Left ventricle myocardium inferior (tissue), 1 donor: ENCODE results near the gene TPK1. TPM values are rescaled to one million over a fixed set of nuclear protein-coding genes. Genes with fewer than 3 reads are reported as not detected.

Source experiments
- DNase-seq: peaks from one replicate; pipeline ENCODE4 v3.0.0-alpha.2; 2020
- H3K27ac ChIP-seq: fragments of 200-600 bp; replicated peaks from 2 replicates; pipeline ENCODE4 v1.8.0; 2021
- H3K27me3 ChIP-seq: fragments of 200-600 bp; 2 replicates; pipeline ENCODE4 v1.8.0; 2021; ENCODE audit warnings: low read depth
- H3K36me3 ChIP-seq: fragments of 200-600 bp; 2 replicates; pipeline ENCODE4 v1.8.0; 2021
- H3K4me1 ChIP-seq: fragments of 200-600 bp; 2 replicates; pipeline ENCODE4 v1.8.0; 2021
- H3K4me3 ChIP-seq: fragments of 200-600 bp; 2 replicates; pipeline ENCODE4 v1.8.0; 2021; ENCODE audit warnings: mild to moderate bottlenecking, moderate library complexity
- H3K9me3 ChIP-seq: fragments of 200-600 bp; replicated peaks from 2 replicates; pipeline ENCODE4 v1.8.0; 2021
- intact Hi-C: fragments of 100-400 bp; cut with micrococcal nuclease; formaldehyde crosslinking; loops from one replicate; pipeline ENCODE4 v1.11.0; 2022
- total RNA-seq: library from RNA; stranded (reverse); fragmentation: NEBNext Ultra II Directional; extraction: Animal tissue kit (Norgen Biotek cat#: 25700); gene quantifications from one replicate; pipeline ENCODE4 v1.2.1, GENCODE V29; 2021
- TF ChIP-seq, protein P1 (sequence below): fragments of 200-600 bp; IDR thresholded peaks from 2 replicates; pipeline ENCODE4 v1.8.0; 2021; ENCODE audit warnings: antibody characterized with exemption, mild to moderate bottlenecking, borderline replicate concordance
- donor health status: DM: no; HTN: yes; CAD: no; lungs with severe emphysema.

Gene TPK1
- total RNA-seq, 1 donor from 2014 or later, result 3.5 TPM

DNA sequence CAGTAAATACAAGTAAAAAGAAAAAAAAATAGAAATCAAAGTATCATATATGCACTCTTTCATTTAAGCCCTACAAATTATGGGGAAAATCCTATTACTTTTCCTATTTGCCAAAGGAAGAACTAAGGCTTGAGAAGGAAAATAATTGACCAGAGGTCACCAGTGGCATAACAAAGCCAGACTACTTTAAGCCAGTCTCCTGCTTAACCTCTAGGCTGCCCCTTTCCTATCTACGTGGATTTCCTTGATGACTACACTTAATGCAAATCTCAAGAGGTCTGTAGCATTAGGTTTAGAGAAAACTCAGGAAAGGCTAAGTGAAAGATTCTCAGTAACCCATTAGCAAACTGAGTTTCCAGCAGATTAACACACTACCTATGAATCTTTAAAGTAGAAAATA is 49.8 kb downstream of the TPK1 start:
- intact Hi-C loops, result no loop called here
- TF ChIP-seq, protein P1, sequence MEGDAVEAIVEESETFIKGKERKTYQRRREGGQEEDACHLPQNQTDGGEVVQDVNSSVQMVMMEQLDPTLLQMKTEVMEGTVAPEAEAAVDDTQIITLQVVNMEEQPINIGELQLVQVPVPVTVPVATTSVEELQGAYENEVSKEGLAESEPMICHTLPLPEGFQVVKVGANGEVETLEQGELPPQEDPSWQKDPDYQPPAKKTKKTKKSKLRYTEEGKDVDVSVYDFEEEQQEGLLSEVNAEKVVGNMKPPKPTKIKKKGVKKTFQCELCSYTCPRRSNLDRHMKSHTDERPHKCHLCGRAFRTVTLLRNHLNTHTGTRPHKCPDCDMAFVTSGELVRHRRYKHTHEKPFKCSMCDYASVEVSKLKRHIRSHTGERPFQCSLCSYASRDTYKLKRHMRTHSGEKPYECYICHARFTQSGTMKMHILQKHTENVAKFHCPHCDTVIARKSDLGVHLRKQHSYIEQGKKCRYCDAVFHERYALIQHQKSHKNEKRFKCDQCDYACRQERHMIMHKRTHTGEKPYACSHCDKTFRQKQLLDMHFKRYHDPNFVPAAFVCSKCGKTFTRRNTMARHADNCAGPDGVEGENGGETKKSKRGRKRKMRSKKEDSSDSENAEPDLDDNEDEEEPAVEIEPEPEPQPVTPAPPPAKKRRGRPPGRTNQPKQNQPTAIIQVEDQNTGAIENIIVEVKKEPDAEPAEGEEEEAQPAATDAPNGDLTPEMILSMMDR, result no peak
- H3K9me3 ChIP-seq, result no peaks in the 10 kb centered on the region
- H3K27ac ChIP-seq, result no peak overlapping the region
- no peaks in the 10 kb centered on the region for H3K27me3 ChIP-seq
- no peaks in the 10 kb centered on the region for H3K36me3 ChIP-seq
- no peaks in the 10 kb centered on the region for H3K4me1 ChIP-seq
- H3K4me3 ChIP-seq, result no peak overlapping the region
- no peak for DNase-seq

DNA sequence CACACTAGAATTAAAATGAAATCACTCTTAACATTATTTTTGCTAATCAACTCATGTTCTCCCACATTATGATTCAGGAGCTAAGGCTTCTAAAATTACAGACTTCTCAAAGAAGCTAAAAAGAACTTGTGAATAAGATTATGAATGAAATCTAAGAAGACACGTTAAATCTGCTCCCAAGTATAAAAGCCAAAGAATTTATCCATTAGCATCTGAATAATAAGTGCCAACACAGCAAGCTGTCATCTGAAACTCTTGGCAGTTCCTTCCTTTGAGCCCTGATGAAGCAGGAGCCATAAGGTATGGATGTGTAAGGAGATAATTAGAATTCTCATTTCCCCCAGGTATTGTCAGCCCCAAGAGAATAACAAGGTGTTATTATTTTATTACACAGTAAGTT is 50.3 kb downstream of the TPK1 start:
- Histone ChIP-seq H3K4me1 (no peaks in the 10 kb centered on the region), H3K9me3 (no peaks in the 10 kb centered on the region), H3K27ac (no peak overlapping the region), H3K4me3 (no peak overlapping the region), H3K27me3 (no peaks in the 10 kb centered on the region), H3K36me3 (no peaks in the 10 kb centered on the region)
- TF ChIP-seq, protein P1, result no peak
- intact Hi-C loops, result no loop called here
- no peak for DNase-seq

DNA sequence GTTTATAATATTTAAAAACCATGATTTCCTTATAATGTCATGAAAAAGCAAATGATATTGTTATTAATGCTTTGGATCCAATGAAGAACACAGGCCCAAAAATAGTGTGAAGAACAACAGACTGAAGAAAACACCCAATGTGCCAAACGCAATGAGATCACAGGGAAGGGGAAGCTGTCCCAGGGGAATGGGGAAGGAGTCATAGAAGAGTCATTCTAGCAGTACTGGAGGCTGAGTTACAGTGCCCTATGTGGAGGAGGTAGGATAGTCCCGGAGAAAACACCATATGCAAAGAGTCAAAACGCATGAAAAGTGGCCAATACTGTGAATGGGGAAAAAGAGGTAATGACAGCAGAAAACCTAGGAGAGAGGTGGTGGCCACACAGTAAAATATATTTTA is 50.9 kb downstream of the TPK1 start:
- Histone ChIP-seq H3K36me3 (no peaks in the 10 kb centered on the region), H3K27ac (no peak overlapping the region), H3K27me3 (no peaks in the 10 kb centered on the region), H3K4me1 (no peaks in the 10 kb centered on the region), H3K4me3 (no peak overlapping the region), H3K9me3 (no peaks in the 10 kb centered on the region)
- TF ChIP-seq, protein P1, result no peak
- intact Hi-C loops, result no loop called here
- no peak for DNase-seq

DNA sequence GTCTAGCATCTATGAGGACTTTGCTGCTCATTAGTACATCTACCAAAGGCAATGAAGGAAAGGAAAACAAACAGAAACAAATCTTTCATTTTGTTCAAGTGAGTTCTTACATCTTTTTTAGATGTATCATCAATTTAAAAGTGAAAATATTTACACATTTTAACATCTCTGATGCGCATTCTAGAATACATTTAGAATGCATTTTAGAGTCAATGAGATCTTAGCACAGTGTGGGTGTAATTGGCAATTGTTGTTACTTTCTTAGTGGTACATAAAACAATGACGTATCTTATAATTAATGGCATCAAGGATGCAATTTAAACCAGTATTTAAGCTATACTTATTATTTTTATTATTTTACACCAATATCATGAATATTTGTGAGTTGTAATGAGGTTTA is 51.4 kb downstream of the TPK1 start:
- Histone ChIP-seq H3K27ac (no peak overlapping the region), H3K4me3 (no peak overlapping the region), H3K36me3 (no peaks in the 10 kb centered on the region), H3K27me3 (no peaks in the 10 kb centered on the region), H3K9me3 (no peaks in the 10 kb centered on the region), H3K4me1 (no peaks in the 10 kb centered on the region)
- no peak for DNase-seq
- TF ChIP-seq, protein P1, result no peak
- intact Hi-C loops, result no loop called here

DNA sequence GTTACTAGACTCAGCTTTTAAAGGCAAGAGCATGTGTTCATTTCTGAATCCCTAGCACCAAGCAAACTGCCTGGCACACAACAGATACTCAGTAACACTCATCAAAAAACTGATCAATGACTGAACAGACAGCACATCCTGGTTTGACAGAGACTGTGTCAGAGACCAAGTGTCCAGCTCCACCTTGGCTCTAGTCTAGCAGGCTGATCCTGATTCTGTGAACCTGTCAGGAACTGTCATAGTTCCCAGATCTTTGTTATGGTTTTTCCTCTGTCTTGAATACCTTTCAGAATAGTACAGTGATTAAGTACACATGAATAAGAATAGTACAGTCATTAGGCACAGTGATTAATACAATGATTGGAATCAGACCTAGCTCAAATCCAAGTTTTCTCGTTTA is 53.0 kb downstream of the TPK1 start:
- intact Hi-C loops, result no loop called here
- no peak for DNase-seq
- Histone ChIP-seq H3K27me3 (no peaks in the 10 kb centered on the region), H3K36me3 (no peaks in the 10 kb centered on the region), H3K4me1 (no peaks in the 10 kb centered on the region), H3K27ac (no peak overlapping the region), H3K9me3 (peaks cover 2% of the 10 kb centered on the region), H3K4me3 (no peak overlapping the region)
- TF ChIP-seq, protein P1, result no peak
